SH-SY5Y (cell line): Measurements from ENCODE around the gene ZNF701.

Source experiments
- GATA2 ChIP-seq: IDR thresholded peaks from 2 replicates; pipeline ENCODE4 v1.6.1; 2011; ENCODE audit warnings: mild to moderate bottlenecking, low read depth, low read length
- GATA3 ChIP-seq: IDR thresholded peaks from 2 replicates; pipeline ENCODE4 v1.6.1; 2011; ENCODE audit warnings: low read depth, mild to moderate bottlenecking, low read length, moderate library complexity

DNA sequence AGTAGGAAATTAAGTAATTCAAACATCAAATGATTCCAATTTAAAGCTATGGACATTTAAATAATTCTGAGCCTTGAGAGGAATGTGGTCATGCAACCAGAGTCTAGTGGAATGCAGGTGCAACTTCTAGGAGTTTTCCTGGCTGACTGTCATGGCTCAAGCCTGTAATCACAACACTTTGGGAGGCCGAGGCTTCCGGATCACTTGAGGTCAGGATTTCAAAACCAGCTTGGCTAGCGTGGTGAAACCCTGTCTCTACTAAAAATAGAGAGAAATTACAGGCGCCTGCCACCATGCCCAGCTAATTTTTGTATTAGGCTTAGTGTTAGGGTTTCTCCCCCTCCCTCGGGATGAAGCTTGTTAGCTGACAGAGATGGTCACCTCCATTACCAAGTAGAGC is 36.2 kb upstream of the ZNF701 start:
- TF ChIP-seq GATA2 (no peak), GATA3 (no peak)
